Mucosa of descending colon (tissue), 3 donors: ENCODE measurements around the gene PLAC8. TPM values are rescaled to one million over a fixed set of nuclear protein-coding genes. Genes with fewer than 3 reads are reported as not detected.

Source experiments
- ATAC-seq: fragments of 200-7000 bp; cut with Tn5 transposase; one replicate; pipeline ENCODE4 v1.9.1; 2020; ENCODE audit warnings: mild to moderate bottlenecking, moderate library complexity
- DNase-seq, 3 donors: peaks; one replicate each; pipeline ENCODE4 v3.0.0-alpha.2; 2020
- H3K36me3 ChIP-seq: fragments of 200-600 bp; one replicate; pipeline ENCODE4 v1.8.0; 2021; ENCODE audit warnings: low read depth, mild to moderate bottlenecking
- H3K4me1 ChIP-seq: fragments of 200-600 bp; one replicate; pipeline ENCODE4 v1.8.0; 2021; ENCODE audit warnings: low read depth, mild to moderate bottlenecking
- H3K4me3 ChIP-seq: fragments of 200-600 bp; one replicate; pipeline ENCODE4 v1.8.0; 2021; ENCODE audit warnings: mild to moderate bottlenecking
- H3K9me3 ChIP-seq: fragments of 200-600 bp; one replicate; pipeline ENCODE4 v1.8.0; 2021; ENCODE audit warnings: mild to moderate bottlenecking
- intact Hi-C, 2 donors: fragments of 100-400 bp; cut with DNase I in 1 of 2; cut with micrococcal nuclease in 1 of 2; formaldehyde crosslinking; loops; one replicate each; pipeline versions ENCODE4 v1.11.0 to v1.11.1; 2022; cut with DNase I, micrococcal nuclease
- total RNA-seq, 3 donors: library from RNA; stranded (reverse); fragmentation: NEBNext Ultra II Directional in 2 of 3; extraction: Animal tissue kit (Norgen Biotek cat#: 25700) in 2 of 3; gene quantifications; one replicate each; pipeline versions ENCODE4 v1.2.1 to v1.2.4, GENCODE V29; 2021 to 2023
- TF ChIP-seq, protein P1 (sequence below): fragments of 200-600 bp; IDR thresholded peaks from one replicate; pipeline ENCODE4 v1.8.0; 2022; ENCODE audit warnings: antibody characterized with exemption, mild to moderate bottlenecking
- donor health status: DM: no; HTN: no; CAD: no; lungs with moderate emphysema.
- donor health status: DM: no; HTN: no; CAD: no.
- donor health status: DM: no; HTN: yes; CAD: no.

Gene PLAC8
- total RNA-seq, 3 donors from 2014 or later: 539 to 1,034 (median 875) TPM

- intact Hi-C loops: loop anchor here (10.0 kb wide), 2 partner anchors 191 to 211 kb away; partner anchors contain the start of gene COQ2 (in 1 of the 2)
- TF ChIP-seq, protein P1, sequence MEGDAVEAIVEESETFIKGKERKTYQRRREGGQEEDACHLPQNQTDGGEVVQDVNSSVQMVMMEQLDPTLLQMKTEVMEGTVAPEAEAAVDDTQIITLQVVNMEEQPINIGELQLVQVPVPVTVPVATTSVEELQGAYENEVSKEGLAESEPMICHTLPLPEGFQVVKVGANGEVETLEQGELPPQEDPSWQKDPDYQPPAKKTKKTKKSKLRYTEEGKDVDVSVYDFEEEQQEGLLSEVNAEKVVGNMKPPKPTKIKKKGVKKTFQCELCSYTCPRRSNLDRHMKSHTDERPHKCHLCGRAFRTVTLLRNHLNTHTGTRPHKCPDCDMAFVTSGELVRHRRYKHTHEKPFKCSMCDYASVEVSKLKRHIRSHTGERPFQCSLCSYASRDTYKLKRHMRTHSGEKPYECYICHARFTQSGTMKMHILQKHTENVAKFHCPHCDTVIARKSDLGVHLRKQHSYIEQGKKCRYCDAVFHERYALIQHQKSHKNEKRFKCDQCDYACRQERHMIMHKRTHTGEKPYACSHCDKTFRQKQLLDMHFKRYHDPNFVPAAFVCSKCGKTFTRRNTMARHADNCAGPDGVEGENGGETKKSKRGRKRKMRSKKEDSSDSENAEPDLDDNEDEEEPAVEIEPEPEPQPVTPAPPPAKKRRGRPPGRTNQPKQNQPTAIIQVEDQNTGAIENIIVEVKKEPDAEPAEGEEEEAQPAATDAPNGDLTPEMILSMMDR: peak; percentile 54
- peak; percentile 91 for ATAC-seq
- no peak overlapping the region for H3K4me3 ChIP-seq
- H3K4me1 ChIP-seq: peaks cover 3% of the 10 kb centered on the region
- H3K36me3 ChIP-seq: no peaks in the 10 kb centered on the region
- peak in 1 of 3 donors; percentile 87 for DNase-seq
- H3K9me3 ChIP-seq: no peaks in the 10 kb centered on the region
Observed at GRCh38 chr4:83074086-83074704, 40.3 kb downstream of the PLAC8 start.

GRCh38 chr4:83071116-83071515, 43.4 kb downstream of the PLAC8 start:
- H3K9me3 ChIP-seq: no peaks in the 10 kb centered on the region
- ATAC-seq (peak; percentile 47), DNase-seq (no peak)
- intact Hi-C loops: loop anchor here (10.0 kb wide), 2 partner anchors 194 to 214 kb away; partner anchors contain the start of gene COQ2 (in 1 of the 2)
- no peaks in the 10 kb centered on the region for H3K36me3 ChIP-seq
- H3K4me1 ChIP-seq: peaks cover 6% of the 10 kb centered on the region
- TF ChIP-seq, protein P1: no peak
- H3K4me3 ChIP-seq: no peak overlapping the region

GRCh38 chr4:83067058-83067639, 47.4 kb downstream of the PLAC8 start:
- peaks cover 6% of the 10 kb centered on the region for H3K4me1 ChIP-seq
- ATAC-seq (peak; percentile 59), DNase-seq (no peak)
- no peaks in the 10 kb centered on the region for H3K9me3 ChIP-seq
- no peaks in the 10 kb centered on the region for H3K36me3 ChIP-seq
- TF ChIP-seq, protein P1: no peak
- H3K4me3 ChIP-seq: no peak overlapping the region
- intact Hi-C loops: no loop called here

- intact Hi-C loops: no loop called here
- H3K9me3 ChIP-seq: no peaks in the 10 kb centered on the region
- H3K4me3 ChIP-seq: no peak overlapping the region
- no peak for ATAC-seq
- H3K4me1 ChIP-seq: peaks cover 2% of the 10 kb centered on the region
- no peaks in the 10 kb centered on the region for H3K36me3 ChIP-seq
- TF ChIP-seq, protein P1: no peak
- DNase-seq: no peak
Observed at GRCh38 chr4:83065266-83065665, 49.3 kb downstream of the PLAC8 start.

GRCh38 chr4:83062739-83063138, 51.8 kb downstream of the PLAC8 start:
- H3K36me3 ChIP-seq: no peaks in the 10 kb centered on the region

More at GRCh38 chr4:83062739-83063138, 51.8 kb downstream of the PLAC8 start:
- Histone ChIP-seq H3K9me3 (no peaks in the 10 kb centered on the region), H3K4me1 (peaks cover 2% of the 10 kb centered on the region), H3K4me3 (no peak overlapping the region)
- TF ChIP-seq, protein P1: no peak
- DNase-seq (no peak), ATAC-seq (no peak)
- intact Hi-C loops: no loop called here
